DND-41 (cell line): ENCODE data around the gene EIF3J.
A peak's percentile ranks its signal among the peaks of the same experiment; 100 is the strongest.

Experiments used
- ATAC-seq: fragments of 200-7000 bp; cut with Tn5 transposase; 3 replicates; pipeline ENCODE4 v1.9.1; 2021; ENCODE audit warnings: low read depth; ENCODE audit not compliant: insufficient read depth
- DNase-seq: peaks from one replicate; pipeline ENCODE4 v3.0.0-alpha.2; 2020
- H2AFZ ChIP-seq: 2 replicates; pipeline ENCODE4 v1.6.0; 2012; ENCODE audit warnings: low read depth, low read length
- H3K27ac ChIP-seq: 2 replicates; pipeline ENCODE4 v1.5.1; 2012; ENCODE audit warnings: low read length, inconsistent platforms
- H3K27me3 ChIP-seq: fragments of 200-600 bp; sonication (generic); 2 replicates; pipeline ENCODE4 v1.6.0; 2012; ENCODE audit warnings: low read length, mild to moderate bottlenecking, inconsistent platforms; ENCODE audit not compliant: insufficient read depth, poor library complexity
- H3K36me3 ChIP-seq: 2 replicates; pipeline ENCODE4 v1.5.1; 2012; ENCODE audit warnings: low read length, inconsistent platforms; ENCODE audit not compliant: insufficient read depth
- H3K4me1 ChIP-seq: 2 replicates; pipeline ENCODE4 v1.5.1; 2012; ENCODE audit warnings: mild to moderate bottlenecking, low read length; ENCODE audit not compliant: insufficient read depth
- H3K4me2 ChIP-seq: 2 replicates; pipeline ENCODE4 v1.6.0; 2012; ENCODE audit warnings: mild to moderate bottlenecking, moderate library complexity, low read length, inconsistent platforms; ENCODE audit not compliant: insufficient read depth
- H3K4me3 ChIP-seq, 2 experiments: fragments of 200-600 bp in 1 of 2; shearing (Covaris generic) in 1 of 2; 2 replicates each; pipeline ENCODE4 v1.5.1; 2012 to 2016; ENCODE audit warnings: inconsistent platforms in 2 of 2, low read length in 2 of 2, mild to moderate bottlenecking in 2 of 2, low read depth in 1 of 2, moderate library complexity in 1 of 2
- H3K79me2 ChIP-seq: 2 replicates; pipeline ENCODE4 v1.6.0; 2012; ENCODE audit warnings: low read length, inconsistent platforms; ENCODE audit not compliant: insufficient read depth
- H3K9ac ChIP-seq: 2 replicates; pipeline ENCODE4 v1.6.0; 2012; ENCODE audit warnings: low read depth, mild to moderate bottlenecking, inconsistent platforms, low read length, moderate library complexity
- H3K9me3 ChIP-seq: 2 replicates; pipeline ENCODE4 v1.5.1; 2012; ENCODE audit warnings: low read length, moderate library complexity, mild to moderate bottlenecking, inconsistent platforms; ENCODE audit not compliant: insufficient read depth, severe bottlenecking
- H4K20me1 ChIP-seq: 2 replicates; pipeline ENCODE4 v1.6.0; 2012; ENCODE audit warnings: low read length; ENCODE audit not compliant: insufficient read depth
- EZH2 ChIP-seq: IDR thresholded peaks from 3 replicates; pipeline ENCODE4 v1.6.1; 2012; ENCODE audit warnings: borderline replicate concordance, low read depth, mild to moderate bottlenecking, moderate library complexity, low read length, inconsistent platforms; ENCODE audit not compliant: severe bottlenecking
- TF ChIP-seq, protein P1 (sequence below): IDR thresholded peaks from 2 replicates; pipeline ENCODE4 v1.5.1; 2012; ENCODE audit warnings: borderline replicate concordance, low read length, moderate library complexity, mild to moderate bottlenecking; ENCODE audit not compliant: poor library complexity, severe bottlenecking; ENCODE audit errors: extremely low read depth

The EIF3J gene

DNA sequence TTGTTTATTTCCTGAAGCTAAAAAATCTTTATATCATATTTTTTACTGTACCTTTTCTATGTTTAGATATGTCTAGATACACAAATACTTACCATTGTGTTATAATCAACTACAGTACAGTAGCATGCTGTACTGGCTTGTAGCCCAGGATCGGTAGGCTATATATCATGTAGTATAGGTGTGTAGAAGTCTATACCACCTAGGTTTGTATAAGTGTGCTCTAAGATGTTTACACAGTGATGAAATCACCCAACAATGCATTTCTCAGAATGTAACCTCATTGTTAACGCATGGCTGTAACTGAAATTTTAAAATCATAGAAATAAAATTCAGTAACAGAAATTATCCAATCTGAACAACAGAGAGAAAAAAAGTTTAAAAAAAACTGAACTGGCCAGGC is 43.2 kb downstream of the EIF3J start:
- no peak for DNase-seq
- Histone ChIP-seq H3K36me3 (peaks cover 42% of the 10 kb centered on the region), H3K27me3 (no peaks in the 10 kb centered on the region), H3K4me1 (peaks cover 11% of the 10 kb centered on the region), H2AFZ (no peak overlapping the region), H3K27ac (no peak overlapping the region), H3K79me2 (no peaks in the 10 kb centered on the region), H3K4me3 (no peak overlapping the region), H4K20me1 (no peaks in the 10 kb centered on the region), H3K4me2 (no peak overlapping the region), H3K9ac (no peak overlapping the region), H3K9me3 (no peaks in the 10 kb centered on the region)
- no peak for ATAC-seq
- TF ChIP-seq, protein P1, sequence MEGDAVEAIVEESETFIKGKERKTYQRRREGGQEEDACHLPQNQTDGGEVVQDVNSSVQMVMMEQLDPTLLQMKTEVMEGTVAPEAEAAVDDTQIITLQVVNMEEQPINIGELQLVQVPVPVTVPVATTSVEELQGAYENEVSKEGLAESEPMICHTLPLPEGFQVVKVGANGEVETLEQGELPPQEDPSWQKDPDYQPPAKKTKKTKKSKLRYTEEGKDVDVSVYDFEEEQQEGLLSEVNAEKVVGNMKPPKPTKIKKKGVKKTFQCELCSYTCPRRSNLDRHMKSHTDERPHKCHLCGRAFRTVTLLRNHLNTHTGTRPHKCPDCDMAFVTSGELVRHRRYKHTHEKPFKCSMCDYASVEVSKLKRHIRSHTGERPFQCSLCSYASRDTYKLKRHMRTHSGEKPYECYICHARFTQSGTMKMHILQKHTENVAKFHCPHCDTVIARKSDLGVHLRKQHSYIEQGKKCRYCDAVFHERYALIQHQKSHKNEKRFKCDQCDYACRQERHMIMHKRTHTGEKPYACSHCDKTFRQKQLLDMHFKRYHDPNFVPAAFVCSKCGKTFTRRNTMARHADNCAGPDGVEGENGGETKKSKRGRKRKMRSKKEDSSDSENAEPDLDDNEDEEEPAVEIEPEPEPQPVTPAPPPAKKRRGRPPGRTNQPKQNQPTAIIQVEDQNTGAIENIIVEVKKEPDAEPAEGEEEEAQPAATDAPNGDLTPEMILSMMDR, result no peak
- TF ChIP-seq EZH2, result no peak

DNA sequence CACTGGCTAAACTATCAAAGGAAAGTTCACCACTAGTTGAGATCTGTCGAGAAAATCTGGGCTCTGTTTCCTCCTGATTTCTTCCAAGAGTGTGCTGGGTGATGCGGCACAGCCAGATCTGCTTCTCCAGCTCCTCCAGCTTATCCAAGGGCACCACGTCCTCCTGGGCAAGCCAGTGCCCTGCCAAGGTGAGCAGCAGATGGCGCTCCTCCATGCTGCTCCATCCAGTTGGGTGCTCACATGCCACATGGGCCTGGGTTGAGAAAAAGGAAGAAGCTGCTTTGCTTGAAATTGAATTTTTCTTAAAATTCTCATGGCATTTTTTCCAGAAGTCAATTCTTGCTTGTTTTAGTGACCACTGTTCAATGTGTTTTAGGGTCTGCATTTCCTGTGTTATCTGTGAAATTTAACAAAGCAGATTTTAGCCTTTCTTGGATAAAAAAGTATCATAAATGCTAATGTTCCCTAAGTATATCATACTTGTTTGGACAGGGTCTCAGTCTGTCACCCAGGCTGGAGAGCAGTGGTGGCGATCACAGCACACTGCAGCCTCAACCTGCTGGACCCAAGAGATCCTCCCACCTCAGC is 47.3 kb downstream of the EIF3J start:
- ATAC-seq, result peak; percentile 90
- DNase-seq, result peak; percentile 58
- H3K79me2 ChIP-seq, result no peaks in the 10 kb centered on the region

DNA sequence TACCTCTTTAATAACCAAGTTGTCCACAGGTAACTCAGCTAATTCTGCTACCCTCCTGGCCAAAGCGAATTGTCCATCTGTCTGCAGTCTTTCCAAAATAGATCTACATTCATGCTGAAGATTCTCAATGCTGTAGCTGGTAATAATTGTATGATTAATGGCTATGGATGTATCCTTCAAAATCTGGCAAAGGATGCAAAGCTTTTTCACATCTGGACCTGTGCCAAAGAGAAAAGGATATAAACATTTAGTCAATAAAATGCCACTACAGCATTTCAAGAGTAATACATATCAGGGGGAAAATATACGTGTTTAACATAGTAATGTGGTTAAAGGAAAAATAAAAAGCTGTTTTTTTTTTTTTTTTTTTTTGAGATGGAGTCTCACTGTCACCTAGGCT is 48.7 kb downstream of the EIF3J start:
- no peaks in the 10 kb centered on the region for H3K4me1 ChIP-seq
- no peak for ATAC-seq
- TF ChIP-seq, protein P1, result no peak
- no peak for TF ChIP-seq EZH2
- no peaks in the 10 kb centered on the region for H3K9me3 ChIP-seq
- no peak overlapping the region for H3K9ac ChIP-seq
- H3K27me3 ChIP-seq, result no peaks in the 10 kb centered on the region
- H4K20me1 ChIP-seq, result no peaks in the 10 kb centered on the region
- no peak for DNase-seq
- no peak overlapping the region for H3K4me2 ChIP-seq
- no peaks in the 10 kb centered on the region for H3K79me2 ChIP-seq
- H2AFZ ChIP-seq, result no peak overlapping the region
- H3K27ac ChIP-seq, result no peak overlapping the region
- no peak overlapping the region for H3K4me3 ChIP-seq
- peaks cover 72% of the 10 kb centered on the region for H3K36me3 ChIP-seq

More for the DNA sequence above, 47.3 kb downstream of the EIF3J start:
- Histone ChIP-seq H3K4me1 (peaks cover 1% of the 10 kb centered on the region), H3K9me3 (no peaks in the 10 kb centered on the region), H3K27ac (no peak overlapping the region), H3K4me3 (no peak overlapping the region), H3K27me3 (no peaks in the 10 kb centered on the region), H4K20me1 (no peaks in the 10 kb centered on the region), H3K4me2 (no peak overlapping the region), H2AFZ (no peak overlapping the region), H3K9ac (no peak overlapping the region), H3K36me3 (peaks cover 67% of the 10 kb centered on the region)
- TF ChIP-seq EZH2, result no peak
- TF ChIP-seq, protein P1, result peak; percentile 74
